Measurements from ENCODE around the gene PRKN.
A peak's percentile ranks its signal among the peaks of the same experiment; 100 is the strongest.

Gene PRKN

GRCh38 chr6:162727322-162728182 is at the start of gene PRKN, which contains the start of gene PACRG:
Gene PRKN, minus strand, starts transcription at chr6:162727766.
Gene PACRG, plus strand, starts transcription at chr6:162727974.
- DNase-seq = peak; percentile 36

- no peak for DNase-seq
Observed at GRCh38 chr6:162777091-162777490, 49.5 kb upstream of the PRKN start.

- DNase-seq = no peak
Observed at GRCh38 chr6:162773996-162774395, 46.4 kb upstream of the PRKN start.

GRCh38 chr6:162772466-162772865 is 44.9 kb upstream of the PRKN start:
- no peak for DNase-seq

GRCh38 chr6:162770955-162771354 is 43.4 kb upstream of the PRKN start:
- no peak for DNase-seq

GRCh38 chr6:162770136-162770535 is 42.6 kb upstream of the PRKN start:
- no peak for DNase-seq

GRCh38 chr6:162753775-162754174 is 26.2 kb upstream of the PRKN start:
- DNase-seq = no peak

- DNase-seq = no peak
Observed at GRCh38 chr6:162751211-162751859, 23.8 kb upstream of the PRKN start.

- DNase-seq = no peak
Observed at GRCh38 chr6:162750776-162751175, 23.2 kb upstream of the PRKN start.

- no peak for DNase-seq
Observed at GRCh38 chr6:162736961-162737360, 9.4 kb upstream of the PRKN start.

- DNase-seq = no peak
Observed at GRCh38 chr6:162733489-162733888, 5.9 kb upstream of the PRKN start.

- DNase-seq = no peak
Observed at GRCh38 chr6:162730502-162730901, 2.9 kb upstream of the PRKN start.

GRCh38 chr6:162728706-162729105 is 1.1 kb upstream of the PRKN start:
- DNase-seq = no peak

- DNase-seq = no peak
Observed at GRCh38 chr6:162728197-162728596, 631 bp upstream of the PRKN start.

GRCh38 chr6:162726947-162727321 is 632 bp downstream of the PRKN start:
- no peak for DNase-seq

- no peak for DNase-seq
Observed at GRCh38 chr6:162722633-162723032, 4.9 kb downstream of the PRKN start.

GRCh38 chr6:162722226-162722625 is 5.3 kb downstream of the PRKN start:
- DNase-seq = no peak

- DNase-seq = no peak
Observed at GRCh38 chr6:162721404-162721687, 6.2 kb downstream of the PRKN start.

GRCh38 chr6:162719528-162719927 is 8.0 kb downstream of the PRKN start:
- no peak for DNase-seq

- no peak for DNase-seq
Observed at GRCh38 chr6:162715601-162716000, 12.0 kb downstream of the PRKN start.

- no peak for DNase-seq
Observed at GRCh38 chr6:162713974-162714780, 13.4 kb downstream of the PRKN start.

- no peak for DNase-seq
Observed at GRCh38 chr6:162712694-162713093, 14.9 kb downstream of the PRKN start.

GRCh38 chr6:162711376-162711775 is 16.2 kb downstream of the PRKN start:
- DNase-seq = no peak

GRCh38 chr6:162710936-162711335 is 16.6 kb downstream of the PRKN start:
- no peak for DNase-seq

Measured in DMS79 (cell line).